Prostate gland (tissue), 2 donors: ENCODE data around the gene WAC. TPM values are rescaled to one million over a fixed set of nuclear protein-coding genes. Genes with fewer than 3 reads are reported as not detected.
"Not testable (repeated sequence)": the region's sequence is repeated elsewhere in the genome, so short reads cannot be mapped to it uniquely, and the experiment has no call there.

Source experiments
- DNase-seq: peaks from one replicate; pipeline ENCODE4 v3.0.0-alpha.2; 2019; ENCODE audit warnings: low spot score
- H3K27ac ChIP-seq, 2 donors: fragments of 200-600 bp; sonication (generic); 2 replicates each; pipeline ENCODE4 v1.5.1; 2017 to 2019
- H3K27me3 ChIP-seq: fragments of 200-600 bp; sonication (generic); replicated peaks from 2 replicates; pipeline ENCODE4 v1.5.1; 2019; ENCODE audit not compliant: insufficient read depth
- H3K36me3 ChIP-seq, 2 donors: fragments of 200-600 bp; sonication (generic); 1 replicate in 1 of 2; 2 replicates in 1 of 2; pipeline versions ENCODE4 v1.5.1 to v1.8.1; 2017 to 2019
- H3K4me1 ChIP-seq: fragments of 200-600 bp; sonication (generic); replicated peaks from 2 replicates; pipeline ENCODE4 v1.5.1; 2019
- H3K4me3 ChIP-seq, 2 donors: fragments of 200-600 bp; sonication (generic); 2 replicates each; pipeline ENCODE4 v1.5.1; 2017 to 2019
- H3K9me3 ChIP-seq: fragments of 200-600 bp; sonication (generic); 2 replicates; pipeline ENCODE4 v1.5.1; 2017
- POLR2A ChIP-seq: fragments of 450-650 bp; IDR thresholded peaks from one replicate; pipeline ENCODE4 v1.6.1; 2016; ENCODE audit warnings: antibody characterized with exemption, mild to moderate bottlenecking
- POLR2AphosphoS5 ChIP-seq: sonication (generic); formaldehyde crosslinking; IDR thresholded peaks from one replicate; pipeline ENCODE4 v1.6.1; 2017; ENCODE audit warnings: antibody characterized with exemption
- WGBS: methylation state at CpG from one replicate; pipeline ENCODE4 v1.1.5; 2018; 5-methylcytosine and 5-hydroxymethylcytosine counted together
- intact Hi-C: fragments of 100-400 bp; cut with DNase I; formaldehyde crosslinking; loops from one replicate; pipeline ENCODE4 v1.14.2; 2022
- total RNA-seq, 2 donors: library from RNA; depleted of rRNA; stranded (reverse); fragments of >200 nt; gene quantifications; one replicate each; pipeline ENCODE4 v1.1.0, GENCODE V29; 2016
- TF ChIP-seq, protein P1 (sequence below), 4 experiments: fragments of 200-600 bp in 2 of 4; fragments of 450-650 bp in 2 of 4; sonication (generic) in 2 of 4; IDR thresholded peaks; 1 replicate in 3 of 4; 2 replicates in 1 of 4; pipeline ENCODE4 v1.5.1; 2016 to 2019; ENCODE audit warnings: antibody characterized with exemption in 4 of 4, mild to moderate bottlenecking in 2 of 4, moderate library complexity in 2 of 4

Gene WAC
- total RNA-seq, 2 donors from 2014 or later, result 107 to 143 TPM

DNA sequence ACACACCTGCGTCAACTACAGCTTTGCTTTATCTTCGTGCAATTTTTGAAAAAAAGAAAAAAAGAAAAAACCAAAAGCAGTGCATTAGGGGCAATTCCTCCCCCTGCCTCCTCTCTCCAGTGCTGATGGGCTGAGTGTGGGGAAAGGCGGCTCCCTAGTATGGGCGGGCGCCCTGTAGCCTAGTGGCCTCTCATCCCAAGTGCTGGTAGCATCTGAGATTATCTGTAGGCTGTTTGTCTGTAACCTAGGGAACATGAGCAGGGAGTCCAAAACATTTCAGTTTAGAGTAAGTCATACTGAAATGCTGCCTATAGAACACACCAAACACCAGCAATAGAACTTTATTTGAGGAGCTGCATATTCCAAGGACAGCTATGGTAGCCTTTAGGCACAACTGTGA is 119.8 kb downstream of the WAC start:
- WGBS, result 90% methylated on average over 5 of the region's 5 CpGs

DNA sequence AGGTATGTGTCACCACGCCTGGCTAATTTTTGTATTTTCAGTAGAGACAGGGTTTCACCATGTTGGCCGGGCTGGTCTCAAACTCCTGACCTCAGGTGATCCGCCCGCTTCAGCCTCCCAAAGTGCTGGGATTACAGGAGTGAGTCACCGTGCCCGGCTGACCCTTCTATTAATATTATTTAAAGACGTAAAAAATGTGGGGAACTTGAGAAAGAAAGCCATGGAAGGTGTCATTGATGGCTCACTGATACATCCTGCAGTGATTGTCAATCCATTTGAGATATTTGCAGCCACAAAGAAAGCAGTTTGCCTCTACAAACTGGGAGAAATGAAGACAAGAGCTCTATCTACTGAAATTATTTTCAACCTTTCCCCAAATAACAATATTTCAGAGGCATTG is 125.9 kb downstream of the WAC start:
- DNase-seq, intact Hi-C loops, H3K9me3 ChIP-seq, H3K4me3 ChIP-seq, H3K36me3 ChIP-seq, H3K27ac ChIP-seq, H3K4me1 ChIP-seq, H3K27me3 ChIP-seq: not testable (repeated sequence)
- WGBS, result 79% methylated on average over 7 of the region's 7 CpGs

More for the DNA sequence above, 119.8 kb downstream of the WAC start:
- no peak overlapping the region for H3K4me3 ChIP-seq
- no peaks in the 10 kb centered on the region for H3K9me3 ChIP-seq
- H3K4me1 ChIP-seq, result no peaks in the 10 kb centered on the region
- no peaks in the 10 kb centered on the region for H3K27me3 ChIP-seq
- TF ChIP-seq, protein P1, sequence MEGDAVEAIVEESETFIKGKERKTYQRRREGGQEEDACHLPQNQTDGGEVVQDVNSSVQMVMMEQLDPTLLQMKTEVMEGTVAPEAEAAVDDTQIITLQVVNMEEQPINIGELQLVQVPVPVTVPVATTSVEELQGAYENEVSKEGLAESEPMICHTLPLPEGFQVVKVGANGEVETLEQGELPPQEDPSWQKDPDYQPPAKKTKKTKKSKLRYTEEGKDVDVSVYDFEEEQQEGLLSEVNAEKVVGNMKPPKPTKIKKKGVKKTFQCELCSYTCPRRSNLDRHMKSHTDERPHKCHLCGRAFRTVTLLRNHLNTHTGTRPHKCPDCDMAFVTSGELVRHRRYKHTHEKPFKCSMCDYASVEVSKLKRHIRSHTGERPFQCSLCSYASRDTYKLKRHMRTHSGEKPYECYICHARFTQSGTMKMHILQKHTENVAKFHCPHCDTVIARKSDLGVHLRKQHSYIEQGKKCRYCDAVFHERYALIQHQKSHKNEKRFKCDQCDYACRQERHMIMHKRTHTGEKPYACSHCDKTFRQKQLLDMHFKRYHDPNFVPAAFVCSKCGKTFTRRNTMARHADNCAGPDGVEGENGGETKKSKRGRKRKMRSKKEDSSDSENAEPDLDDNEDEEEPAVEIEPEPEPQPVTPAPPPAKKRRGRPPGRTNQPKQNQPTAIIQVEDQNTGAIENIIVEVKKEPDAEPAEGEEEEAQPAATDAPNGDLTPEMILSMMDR (IDR thresholded peaks at IDR 0.05), result no peak
- TF ChIP-seq POLR2AphosphoS5 (no peak), POLR2A (no peak)
- no peak overlapping the region for H3K27ac ChIP-seq
- intact Hi-C loops, result no loop called here
- no peaks in the 10 kb centered on the region for H3K36me3 ChIP-seq
- DNase-seq, result no peak

DNA sequence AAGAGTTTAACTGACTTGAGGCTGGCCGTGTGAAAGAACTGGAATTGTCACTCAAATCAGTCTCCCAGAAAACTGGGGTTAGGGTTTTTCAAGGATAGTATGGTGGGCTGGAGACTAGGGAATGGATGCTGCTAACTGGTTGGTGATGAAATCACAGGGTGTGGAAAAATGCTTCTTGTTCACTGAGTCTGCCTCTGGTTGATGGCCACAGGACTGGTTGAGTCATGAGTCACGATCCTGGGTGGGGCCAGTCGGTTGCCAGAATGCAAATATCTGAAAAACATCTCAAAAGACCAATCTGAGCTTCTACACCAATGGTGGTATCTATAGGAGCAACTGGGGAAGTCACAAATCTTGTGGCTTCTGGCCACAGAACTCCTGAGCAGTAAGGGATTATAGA is 128.1 kb downstream of the WAC start:
- no peak overlapping the region for H3K27ac ChIP-seq
- TF ChIP-seq POLR2A (no peak), POLR2AphosphoS5 (no peak)
- TF ChIP-seq, protein P1 (IDR thresholded peaks at IDR 0.05), result no peak
- H3K36me3 ChIP-seq, result no peaks in the 10 kb centered on the region
- no peaks in the 10 kb centered on the region for H3K4me1 ChIP-seq
- no peaks in the 10 kb centered on the region for H3K27me3 ChIP-seq
- WGBS, result 82% methylated on average over 3 of the region's 3 CpGs
- DNase-seq, result no peak
- intact Hi-C loops, result loop anchor here (5.0 kb wide), 1 partner anchor 471 kb away; no protein-coding TSS in a partner anchor
- H3K4me3 ChIP-seq, result no peak overlapping the region
- no peaks in the 10 kb centered on the region for H3K9me3 ChIP-seq

DNA sequence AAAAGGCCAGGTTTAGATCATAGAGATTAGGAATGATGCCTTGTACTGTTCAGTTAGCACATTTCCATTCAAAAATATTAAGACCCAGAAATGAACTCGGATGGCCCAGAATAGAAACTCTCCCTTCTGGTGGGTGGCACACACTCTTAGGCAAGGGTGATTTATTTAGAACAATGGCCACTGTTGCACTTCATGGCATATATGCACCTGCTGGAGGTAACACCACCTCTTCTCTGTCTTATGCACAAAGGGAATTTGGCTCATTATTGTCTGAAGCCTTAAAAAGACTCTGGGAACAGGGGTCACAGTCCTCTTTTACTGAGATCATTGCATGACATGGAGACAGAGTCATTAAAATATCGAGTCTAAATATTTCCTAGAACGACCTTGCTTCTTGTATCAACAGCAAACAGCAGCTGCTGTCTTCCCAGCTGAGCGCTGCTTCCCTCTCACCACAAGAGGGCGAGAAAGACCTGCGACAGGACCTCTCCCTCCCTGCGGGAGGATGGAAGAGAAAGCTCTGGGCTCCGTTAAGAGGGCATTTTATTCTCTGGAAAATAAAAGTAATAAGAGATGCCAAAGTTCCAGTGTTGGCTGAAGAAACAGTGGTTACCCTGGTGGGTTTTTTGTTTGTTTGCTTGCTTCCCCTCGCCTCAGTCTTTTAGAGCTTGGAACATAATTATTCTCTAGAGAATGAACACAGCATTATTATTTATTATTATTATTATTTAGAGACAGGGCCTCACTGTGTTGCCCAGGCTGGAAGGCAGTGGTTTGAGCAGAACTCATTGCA is 130.9 kb downstream of the WAC start:
- peak; percentile 64 for DNase-seq
- H3K4me3 ChIP-seq, result no peak overlapping the region
- TF ChIP-seq, protein P1 (IDR thresholded peaks at IDR 0.05), result peak; percentile 71 to 91 (median 88)
- TF ChIP-seq POLR2A (no peak), POLR2AphosphoS5 (peak; percentile 26)
- no peaks in the 10 kb centered on the region for H3K9me3 ChIP-seq
- H3K27me3 ChIP-seq, result peaks cover 2% of the 10 kb centered on the region
- intact Hi-C loops, result loop anchor here (2.0 to 5.0 kb wide), 2 partner anchors 469 to 641 kb away; no protein-coding TSS in a partner anchor
- 5% methylated on average over 9 of the region's 9 CpGs for WGBS
- H3K36me3 ChIP-seq, result no peaks in the 10 kb centered on the region
- H3K27ac ChIP-seq, result no peak overlapping the region
- no peaks in the 10 kb centered on the region for H3K4me1 ChIP-seq

DNA sequence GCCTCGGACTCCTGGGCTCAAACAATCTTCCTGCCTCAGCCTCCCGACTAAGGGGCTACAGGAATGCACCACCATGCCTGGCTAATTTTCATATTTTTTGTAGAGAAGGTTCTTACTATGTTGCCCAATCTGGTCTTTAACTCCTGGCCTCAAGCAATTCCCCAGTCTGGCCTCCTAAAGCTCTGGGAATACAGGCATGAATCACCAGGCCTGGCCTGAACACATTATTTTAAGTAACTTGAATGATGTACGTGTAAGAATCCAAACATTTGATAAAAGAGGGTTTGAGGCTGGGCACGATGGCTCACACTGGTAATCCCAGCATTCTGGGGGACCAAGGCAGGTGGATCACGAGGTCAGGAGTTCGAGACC is 131.4 kb downstream of the WAC start:
- Histone ChIP-seq H3K27me3 (peaks cover 8% of the 10 kb centered on the region), H3K27ac (no peak overlapping the region), H3K36me3 (no peaks in the 10 kb centered on the region), H3K4me3 (no peak overlapping the region), H3K9me3 (no peaks in the 10 kb centered on the region), H3K4me1 (no peaks in the 10 kb centered on the region)
- TF ChIP-seq POLR2A (no peak), POLR2AphosphoS5 (no peak)
- TF ChIP-seq, protein P1 (IDR thresholded peaks at IDR 0.05), result no peak
- DNase-seq, result no peak
- 69% methylated on average over 6 of the region's 6 CpGs for WGBS
- intact Hi-C loops, result loop anchor here (2.0 to 5.0 kb wide), 2 partner anchors 468 to 640 kb away; no protein-coding TSS in a partner anchor
